Keratinocyte (primary cell): Measurements from ENCODE around the gene ABLIM1. TPM values are rescaled to one million over a fixed set of nuclear protein-coding genes. Genes with fewer than 3 reads are reported as not detected.

Experiments used
- DNase-seq: peaks from one replicate; pipeline ENCODE4 v3.0.0-alpha.2; 2011; ENCODE audit warnings: low read depth, missing footprints, low spot score
- FAIRE-seq: peaks from 2 replicates; lab custom pipeline; 2011; peaks lifted over from hg19 to GRCh38; lab: Jason Lieb, UNC
- H2AFZ ChIP-seq: 2 replicates; pipeline ENCODE4 v1.6.0; 2012; ENCODE audit warnings: low read length, control low read depth, inconsistent platforms; ENCODE audit not compliant: control insufficient read depth
- H3K27ac ChIP-seq: 2 replicates; pipeline ENCODE4 v1.5.1; 2011; ENCODE audit warnings: low read length; ENCODE audit not compliant: control insufficient read depth, insufficient read depth
- H3K27me3 ChIP-seq: 3 replicates; pipeline ENCODE4 v1.6.0; 2011; ENCODE audit warnings: low read length; ENCODE audit not compliant: control insufficient read depth, insufficient read depth; ENCODE audit errors: extremely low read depth
- H3K36me3 ChIP-seq, 2 experiments: 2 replicates in 1 of 2; 3 replicates in 1 of 2; pipeline ENCODE4 v1.5.1; 2011; ENCODE audit warnings: low read length in 2 of 2, mild to moderate bottlenecking in 1 of 2; ENCODE audit not compliant: control insufficient read depth in 2 of 2, insufficient read depth in 2 of 2; ENCODE audit errors: extremely low read depth in 1 of 2
- H3K4me1 ChIP-seq: 3 replicates; pipeline ENCODE4 v1.5.1; 2011; ENCODE audit warnings: low read length; ENCODE audit not compliant: control insufficient read depth, insufficient read depth; ENCODE audit errors: extremely low read depth
- H3K4me2 ChIP-seq: 3 replicates; pipeline ENCODE4 v1.6.0; 2011; ENCODE audit warnings: low read depth, low read length; ENCODE audit not compliant: control insufficient read depth, insufficient read depth; ENCODE audit errors: extremely low read depth
- H3K4me3 ChIP-seq, 3 experiments: fragments of 200-600 bp in 1 of 3; sonication (generic) in 1 of 3; 2 replicates in 2 of 3; 3 replicates in 1 of 3; pipeline ENCODE4 v1.5.1; 2011 to 2016; ENCODE audit warnings: low read length in 3 of 3, mild to moderate bottlenecking in 3 of 3, control low read depth in 2 of 3, inconsistent platforms in 1 of 3, low read depth in 1 of 3, mixed read lengths in 1 of 3, mixed run types in 1 of 3, moderate library complexity in 1 of 3; ENCODE audit not compliant: control insufficient read depth in 2 of 3, insufficient read depth in 2 of 3; ENCODE audit errors: extremely low read depth in 1 of 3
- H3K79me2 ChIP-seq: 2 replicates; pipeline ENCODE4 v1.6.0; 2012; ENCODE audit warnings: low read length; ENCODE audit not compliant: control insufficient read depth, insufficient read depth
- H3K9ac ChIP-seq: 3 replicates; pipeline ENCODE4 v1.6.0; 2011; ENCODE audit warnings: low read length; ENCODE audit not compliant: control insufficient read depth, insufficient read depth; ENCODE audit errors: extremely low read depth
- H3K9me1 ChIP-seq: 3 replicates; pipeline ENCODE4 v1.6.0; 2011; ENCODE audit warnings: low read length; ENCODE audit not compliant: control insufficient read depth, insufficient read depth; ENCODE audit errors: extremely low read depth
- H3K9me3 ChIP-seq: 2 replicates; pipeline ENCODE4 v1.5.1; 2012; ENCODE audit warnings: low read depth, low read length; ENCODE audit not compliant: control insufficient read depth
- H4K20me1 ChIP-seq: 3 replicates; pipeline ENCODE4 v1.6.0; 2011; ENCODE audit warnings: low read length; ENCODE audit not compliant: control insufficient read depth, insufficient read depth; ENCODE audit errors: extremely low read depth
- CTCF ChIP-seq, 3 experiments: IDR thresholded peaks in 1 of 3; conservative IDR thresholded peaks in 1 of 3; optimal IDR thresholded peaks in 1 of 3; 2 replicates in 2 of 3; 3 replicates in 1 of 3; pipeline versions ENCODE3 to v1.5.1; 2011; ENCODE audit warnings: low read length in 3 of 3, mild to moderate bottlenecking in 3 of 3, moderate library complexity in 2 of 3, control low read depth in 1 of 3, inconsistent platforms in 1 of 3; ENCODE audit not compliant: insufficient read depth in 2 of 3; ENCODE audit errors: extremely low read depth in 1 of 3
- EZH2 ChIP-seq: IDR thresholded peaks from one replicate; pipeline ENCODE4 v1.6.1; 2012; ENCODE audit warnings: inconsistent platforms, mild to moderate bottlenecking, low read length, moderate library complexity
- dilution Hi-C: fragments of 300-500 bp; cut with MboI; formaldehyde crosslinking; loops from one replicate; pipeline ENCODE4 v1.7.0; 2020; ENCODE audit warnings: low sequenced_read_pairs; ENCODE audit not compliant: extremely low pct_ligation_motif_present
- polyA plus RNA-seq, 5 experiments: library from polyadenylated mRNA; depleted of rRNA in 3 of 5; stranded (reverse) in 3 of 5; stranded (forward) in 1 of 5; unstranded in 1 of 5; fragments of >200 nt; gene quantifications; 1 replicate in 1 of 5; 2 replicates in 3 of 5; 3 replicates in 1 of 5; pipeline versions ENCODE4 v1.2.1 to v1.2.3, GENCODE V29; 2011 to 2012; ENCODE audit warnings: missing spikeins in 2 of 5, low read depth in 1 of 5, low replicate concordance in 1 of 5

Gene ABLIM1
- polyA plus RNA-seq, 1 donor (not counting 4 experiments of a cell fraction or from before 2014, with no cell fraction given) = 55.2 TPM

- peaks cover 44% of the 10 kb centered on the region for H3K4me1 ChIP-seq
These were observed 23.0 kb downstream of the ABLIM1 start for GRCh38 chr10:114635101-114635500.

GRCh38 chr10:114634609-114634979 lies 23.5 kb downstream of the ABLIM1 start:
- DNase-seq (no peak), FAIRE-seq (peak; percentile 84)
- no peak overlapping the region for H3K27ac ChIP-seq
- dilution Hi-C loops = no loop called here
- no peaks in the 10 kb centered on the region for H3K36me3 ChIP-seq
- no peak overlapping the region for H2AFZ ChIP-seq
- H3K79me2 ChIP-seq = no peaks in the 10 kb centered on the region
- H3K4me1 ChIP-seq = peaks cover 44% of the 10 kb centered on the region
- peaks cover 2% of the 10 kb centered on the region for H3K9me1 ChIP-seq
- H3K4me3 ChIP-seq = no peak overlapping the region
- no peaks in the 10 kb centered on the region for H4K20me1 ChIP-seq
- H3K4me2 ChIP-seq = peak overlapping the region; percentile 51
- H3K27me3 ChIP-seq = no peaks in the 10 kb centered on the region
- no peak overlapping the region for H3K9ac ChIP-seq
- TF ChIP-seq CTCF (optimal IDR thresholded peaks at IDR 0.05 in 1 of 3, IDR thresholded peaks at IDR 0.05 in 1 of 3, conservative IDR thresholded peaks at IDR 0.05 in 1 of 3; ENCODE audit: extremely low read depth in 1 of 3, insufficient read depth in 2 of 3, low read length in 3 of 3) (no peak), EZH2 (no peak)
- no peaks in the 10 kb centered on the region for H3K9me3 ChIP-seq

More at GRCh38 chr10:114635101-114635500, 23.0 kb downstream of the ABLIM1 start:
- peak; percentile 29 for FAIRE-seq
- Histone ChIP-seq H3K9me3 (no peaks in the 10 kb centered on the region), H4K20me1 (no peaks in the 10 kb centered on the region), H3K9ac (no peak overlapping the region), H3K36me3 (no peaks in the 10 kb centered on the region), H3K27ac (no peak overlapping the region), H3K27me3 (no peaks in the 10 kb centered on the region), H3K4me2 (peak overlapping the region; percentile 51), H2AFZ (no peak overlapping the region), H3K4me3 (no peak overlapping the region), H3K9me1 (peaks cover 2% of the 10 kb centered on the region), H3K79me2 (no peaks in the 10 kb centered on the region)
- TF ChIP-seq CTCF (optimal IDR thresholded peaks at IDR 0.05 in 1 of 3, IDR thresholded peaks at IDR 0.05 in 1 of 3, conservative IDR thresholded peaks at IDR 0.05 in 1 of 3; ENCODE audit: extremely low read depth in 1 of 3, insufficient read depth in 2 of 3, low read length in 3 of 3) (no peak), EZH2 (no peak)
- dilution Hi-C loops = no loop called here
- no peak for DNase-seq
